Activated CD4-positive, alpha-beta memory T cell treated with anti-CD3 and anti-CD28 coated beads for 36 hours (primary cell): ENCODE measurements around the gene THBS1. TPM values are rescaled to one million over a fixed set of nuclear protein-coding genes. Genes with fewer than 3 reads are reported as not detected.

Experiments
- CTCF ChIA-PET: fragments of 350-600 bp; sonication (Branson Sonifier 250); formaldehyde crosslinking; loops from one replicate; lab custom pipeline; 2021; ENCODE audit warnings: antibody characterized with exemption, inconsistent platforms; lab: Charles Lee
- POLR2A ChIA-PET: fragments of 350-600 bp; sonication (Branson Sonifier 250); formaldehyde crosslinking; loops from one replicate; lab custom pipeline; 2021; ENCODE audit warnings: antibody characterized with exemption; lab: Charles Lee
- DNase-seq: peaks from one replicate; pipeline ENCODE4 v3.0.0-alpha.2; 2020
- H3K27ac Mint-ChIP-seq: one replicate; pipeline ENCODE4 v1.8.0; 2021; ENCODE audit warnings: mixed read lengths
- H3K27me3 Mint-ChIP-seq: one replicate; pipeline ENCODE4 v1.8.0; 2021; ENCODE audit warnings: mixed read lengths
- H3K36me3 Mint-ChIP-seq: one replicate; pipeline ENCODE4 v1.8.0; 2021; ENCODE audit warnings: mixed read lengths
- H3K4me1 Mint-ChIP-seq: one replicate; pipeline ENCODE4 v1.8.0; 2021; ENCODE audit warnings: low read depth, mixed read lengths
- H3K4me3 Mint-ChIP-seq: one replicate; pipeline ENCODE4 v1.8.0; 2021; ENCODE audit warnings: mild to moderate bottlenecking, mixed read lengths
- H3K9me3 Mint-ChIP-seq: one replicate; pipeline ENCODE4 v1.8.0; 2021; ENCODE audit warnings: mixed read lengths
- intact Hi-C: fragments of 100-400 bp; cut with micrococcal nuclease; formaldehyde crosslinking; loops from one replicate; pipeline ENCODE4 v1.15.1; 2023
- total RNA-seq, 2 experiments: library from RNA; stranded (reverse); gene quantifications; one replicate each; pipeline ENCODE4 v1.2.3, GENCODE V29; 2021

The THBS1 gene
- total RNA-seq, 2 experiments from 2014 or later: 0.93 to 1.8 TPM

- ChIA-PET POLR2A (no interaction called here), CTCF (no interaction called here)
- Mint-ChIP-seq H3K27ac (no peak overlapping the region), H3K4me3 (no peak overlapping the region), H3K9me3 (no peaks in the 10 kb centered on the region), H3K4me1 (no peaks in the 10 kb centered on the region), H3K36me3 (no peaks in the 10 kb centered on the region), H3K27me3 (peaks cover 3% of the 10 kb centered on the region)
- intact Hi-C loops: no loop called here
- DNase-seq: no peak
Measured at GRCh38 chr15:39552556-39552955, 28.3 kb upstream of the THBS1 start.

GRCh38 chr15:39553947-39554693 lies 26.8 kb upstream of the THBS1 start:
- Mint-ChIP-seq H3K27me3 (peaks cover 3% of the 10 kb centered on the region), H3K27ac (no peak overlapping the region), H3K4me3 (no peak overlapping the region), H3K36me3 (no peaks in the 10 kb centered on the region), H3K9me3 (no peaks in the 10 kb centered on the region), H3K4me1 (no peaks in the 10 kb centered on the region)
- intact Hi-C loops: no loop called here
- ChIA-PET POLR2A (no interaction called here), CTCF (no interaction called here)
- DNase-seq: no peak

- Mint-ChIP-seq H3K27me3 (peaks cover 3% of the 10 kb centered on the region), H3K4me1 (no peaks in the 10 kb centered on the region), H3K4me3 (no peak overlapping the region), H3K36me3 (no peaks in the 10 kb centered on the region), H3K27ac (no peak overlapping the region), H3K9me3 (no peaks in the 10 kb centered on the region)
- ChIA-PET POLR2A (no interaction called here), CTCF (no interaction called here)
- intact Hi-C loops: no loop called here
- DNase-seq: no peak
Measured at GRCh38 chr15:39554746-39555387, 26.0 kb upstream of the THBS1 start.

- POLR2A ChIA-PET: no interaction called here
Measured at GRCh38 chr15:39555885-39556284, 25.0 kb upstream of the THBS1 start.

DNA sequence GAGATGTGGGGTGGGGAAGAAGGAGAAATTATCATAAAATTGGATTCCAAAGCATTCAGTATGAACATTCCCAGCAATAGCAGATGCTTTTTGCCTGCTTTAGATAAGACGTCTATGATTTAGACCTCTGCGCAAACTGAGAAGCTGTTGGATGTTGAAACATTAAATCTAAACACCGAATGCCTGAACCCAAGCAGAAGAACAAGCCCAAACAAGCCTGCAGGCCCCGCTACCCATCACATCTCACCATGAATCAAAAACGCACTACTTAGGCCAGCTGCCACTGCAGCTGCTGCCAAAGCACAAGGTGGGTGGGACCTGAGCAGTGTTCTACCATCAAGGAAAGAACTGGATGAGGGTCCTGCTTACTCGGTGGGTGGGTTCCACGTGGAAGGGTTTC lies 24.4 kb upstream of the THBS1 start:
- H3K36me3 Mint-ChIP-seq: no peaks in the 10 kb centered on the region
- POLR2A ChIA-PET: no interaction called here
- H3K27ac Mint-ChIP-seq: no peak overlapping the region
- no peaks in the 10 kb centered on the region for H3K4me1 Mint-ChIP-seq
- no peaks in the 10 kb centered on the region for H3K9me3 Mint-ChIP-seq
- peaks cover 3% of the 10 kb centered on the region for H3K27me3 Mint-ChIP-seq
- H3K4me3 Mint-ChIP-seq: no peak overlapping the region
- intact Hi-C loops: no loop called here
- no peak for DNase-seq
- CTCF ChIA-PET: no interaction called here

More at GRCh38 chr15:39555885-39556284, 25.0 kb upstream of the THBS1 start:
- no peak for DNase-seq
- Mint-ChIP-seq H3K36me3 (no peaks in the 10 kb centered on the region), H3K27me3 (peaks cover 3% of the 10 kb centered on the region), H3K9me3 (no peaks in the 10 kb centered on the region), H3K27ac (no peak overlapping the region), H3K4me3 (no peak overlapping the region), H3K4me1 (no peaks in the 10 kb centered on the region)
- CTCF ChIA-PET: no interaction called here
- intact Hi-C loops: no loop called here

- DNase-seq: no peak
- intact Hi-C loops: no loop called here
- no peak overlapping the region for H3K27ac Mint-ChIP-seq
- H3K36me3 Mint-ChIP-seq: no peaks in the 10 kb centered on the region
- H3K4me3 Mint-ChIP-seq: no peak overlapping the region
- ChIA-PET POLR2A (no interaction called here), CTCF (interaction anchor here (1.8 kb wide), 1 partner anchor 22 kb away, joined by 7 read pairs; no protein-coding TSS in a partner anchor)
- H3K9me3 Mint-ChIP-seq: no peaks in the 10 kb centered on the region
- peaks cover 2% of the 10 kb centered on the region for H3K27me3 Mint-ChIP-seq
- H3K4me1 Mint-ChIP-seq: no peaks in the 10 kb centered on the region
Measured at GRCh38 chr15:39558421-39558820, 22.5 kb upstream of the THBS1 start.

DNA sequence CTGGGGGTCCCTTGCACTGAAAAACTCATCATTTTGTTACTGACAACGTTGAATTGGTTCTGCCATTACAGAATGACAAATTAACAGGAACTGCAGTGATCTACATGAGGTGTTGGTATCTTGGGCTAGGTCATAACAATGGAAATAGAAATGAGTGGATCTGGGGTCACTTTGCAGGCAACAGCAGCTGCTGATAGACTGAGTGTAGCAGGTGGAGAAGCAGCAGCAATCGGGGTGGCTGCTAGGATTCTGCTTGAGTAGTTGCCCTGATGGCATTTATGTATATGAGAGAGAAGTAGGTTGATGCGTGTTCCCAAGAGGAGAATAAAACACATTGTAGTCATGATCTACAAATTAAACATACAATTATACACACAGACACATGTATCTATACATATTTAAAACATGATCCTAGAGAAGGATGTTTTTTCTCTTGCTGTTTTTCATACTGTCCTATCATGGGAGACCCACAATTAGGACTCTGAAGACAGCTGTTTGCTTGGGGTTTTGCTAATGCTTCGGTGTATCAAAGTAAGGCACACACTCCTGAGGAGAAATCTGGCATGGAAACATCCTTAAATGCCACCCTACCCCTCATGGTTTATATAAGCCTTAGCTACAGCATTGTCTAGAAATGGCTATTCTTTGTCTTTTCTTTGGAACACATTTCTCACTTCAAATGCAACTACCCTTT lies 15.8 kb upstream of the THBS1 start:
- Mint-ChIP-seq H3K27me3 (peaks cover 5% of the 10 kb centered on the region), H3K4me1 (no peaks in the 10 kb centered on the region), H3K27ac (no peak overlapping the region), H3K9me3 (no peaks in the 10 kb centered on the region), H3K4me3 (no peak overlapping the region), H3K36me3 (no peaks in the 10 kb centered on the region)
- no peak for DNase-seq
- ChIA-PET CTCF (no interaction called here), POLR2A (no interaction called here)
- intact Hi-C loops: no loop called here

- no peak overlapping the region for H3K27ac Mint-ChIP-seq
- no peaks in the 10 kb centered on the region for H3K36me3 Mint-ChIP-seq
- POLR2A ChIA-PET: no interaction called here
- intact Hi-C loops: no loop called here
- no peaks in the 10 kb centered on the region for H3K9me3 Mint-ChIP-seq
- DNase-seq: no peak
- H3K4me3 Mint-ChIP-seq: no peak overlapping the region
- H3K4me1 Mint-ChIP-seq: no peaks in the 10 kb centered on the region
- CTCF ChIA-PET: no interaction called here
- peaks cover 5% of the 10 kb centered on the region for H3K27me3 Mint-ChIP-seq
Measured at GRCh38 chr15:39565851-39566250, 15.0 kb upstream of the THBS1 start.

- Mint-ChIP-seq H3K27ac (no peak overlapping the region), H3K36me3 (no peaks in the 10 kb centered on the region), H3K4me1 (no peaks in the 10 kb centered on the region), H3K9me3 (no peaks in the 10 kb centered on the region), H3K4me3 (no peak overlapping the region), H3K27me3 (peaks cover 26% of the 10 kb centered on the region)
- DNase-seq: no peak
- POLR2A ChIA-PET: no interaction called here
- CTCF ChIA-PET: interaction anchor here (1.0 kb wide), 1 partner anchor 112 kb away, joined by 3 read pairs; no protein-coding TSS in a partner anchor
- intact Hi-C loops: no loop called here
Measured at GRCh38 chr15:39573287-39573686, 7.6 kb upstream of the THBS1 start.

DNA sequence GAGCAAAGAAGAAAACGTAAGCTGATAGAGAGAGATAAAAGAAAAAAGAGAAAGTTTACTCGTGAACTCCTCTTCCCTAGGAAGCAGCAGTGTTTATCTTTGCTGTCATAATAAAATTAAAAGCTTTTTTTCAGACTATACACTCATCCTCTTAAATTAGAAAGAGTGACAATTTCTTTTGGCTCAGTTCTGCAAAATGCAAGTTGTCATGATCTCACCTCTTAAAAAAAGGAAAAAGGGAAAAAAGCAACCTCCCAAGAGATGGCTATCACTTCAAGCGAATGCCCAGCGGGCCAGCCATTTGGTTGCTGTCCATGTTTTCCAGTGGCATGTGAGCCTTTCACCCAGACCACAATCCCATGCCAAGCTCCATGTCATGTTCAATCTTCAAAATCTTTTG lies 7.0 kb upstream of the THBS1 start:
- Mint-ChIP-seq H3K9me3 (no peaks in the 10 kb centered on the region), H3K27ac (no peak overlapping the region), H3K27me3 (peaks cover 31% of the 10 kb centered on the region), H3K4me1 (no peaks in the 10 kb centered on the region), H3K4me3 (no peak overlapping the region), H3K36me3 (no peaks in the 10 kb centered on the region)
- CTCF ChIA-PET: interaction anchor here (1.0 kb wide), 1 partner anchor 112 kb away, joined by 3 read pairs; no protein-coding TSS in a partner anchor
- DNase-seq: no peak
- intact Hi-C loops: no loop called here
- POLR2A ChIA-PET: no interaction called here

DNA sequence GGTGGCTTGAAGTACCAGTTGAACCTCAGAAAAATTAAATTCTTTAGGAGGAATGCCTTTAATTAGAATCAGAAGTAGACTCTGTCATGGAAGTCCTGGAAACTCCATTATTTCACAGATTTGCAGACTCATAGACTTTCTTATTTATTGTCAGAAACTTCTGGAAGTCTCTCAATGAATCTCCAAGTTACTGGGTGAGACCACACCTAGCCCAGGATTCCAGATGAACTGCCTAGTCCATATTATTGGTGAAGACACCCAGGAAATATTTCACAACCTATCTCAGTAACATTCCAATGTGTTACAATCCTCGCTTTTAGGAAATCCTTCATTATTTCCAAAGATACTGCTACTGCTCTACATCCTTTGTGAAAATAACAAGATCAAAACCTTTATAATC lies 6.5 kb upstream of the THBS1 start:
- no peak overlapping the region for H3K4me3 Mint-ChIP-seq
- peaks cover under 1% of the 10 kb centered on the region for H3K4me1 Mint-ChIP-seq
- no peaks in the 10 kb centered on the region for H3K36me3 Mint-ChIP-seq
- ChIA-PET POLR2A (no interaction called here), CTCF (no interaction called here)
- no peak overlapping the region for H3K27ac Mint-ChIP-seq
- no peaks in the 10 kb centered on the region for H3K9me3 Mint-ChIP-seq
- peaks cover 35% of the 10 kb centered on the region for H3K27me3 Mint-ChIP-seq
- intact Hi-C loops: no loop called here
- no peak for DNase-seq

DNA sequence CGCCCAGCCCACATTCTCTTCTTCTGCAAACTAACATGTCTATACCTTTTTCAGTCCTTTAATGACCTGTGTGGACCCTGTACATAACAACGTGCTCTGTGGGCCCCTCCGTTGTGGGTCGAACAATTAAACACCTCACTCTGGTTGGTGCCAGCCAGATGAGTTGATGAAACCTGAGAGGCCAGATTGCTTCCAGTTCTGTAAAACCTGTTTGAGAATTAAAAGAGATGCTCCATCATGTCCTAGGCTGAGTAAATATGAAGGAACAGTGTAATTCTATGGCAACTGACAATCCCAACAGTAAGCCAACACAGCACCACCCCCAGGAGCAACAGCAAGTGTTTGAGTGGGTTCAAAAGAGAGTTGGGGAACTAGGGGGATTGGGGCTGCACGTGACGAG lies 5.7 kb upstream of the THBS1 start:
- Mint-ChIP-seq H3K27ac (no peak overlapping the region), H3K9me3 (no peaks in the 10 kb centered on the region), H3K27me3 (peaks cover 41% of the 10 kb centered on the region), H3K4me3 (no peak overlapping the region), H3K36me3 (no peaks in the 10 kb centered on the region), H3K4me1 (peaks cover 6% of the 10 kb centered on the region)
- CTCF ChIA-PET: no interaction called here
- intact Hi-C loops: no loop called here
- POLR2A ChIA-PET: no interaction called here
- DNase-seq: no peak
